DMS79 treated with DMSO at 0.1 percent for 48 hours (cell line): Measurements from ENCODE around the gene ZNF598.

Source experiments
- DNase-seq: peaks from one replicate; lab custom pipeline; 2025; lab: John Stamatoyannopoulos, UW

ZNF598 gene

DNA sequence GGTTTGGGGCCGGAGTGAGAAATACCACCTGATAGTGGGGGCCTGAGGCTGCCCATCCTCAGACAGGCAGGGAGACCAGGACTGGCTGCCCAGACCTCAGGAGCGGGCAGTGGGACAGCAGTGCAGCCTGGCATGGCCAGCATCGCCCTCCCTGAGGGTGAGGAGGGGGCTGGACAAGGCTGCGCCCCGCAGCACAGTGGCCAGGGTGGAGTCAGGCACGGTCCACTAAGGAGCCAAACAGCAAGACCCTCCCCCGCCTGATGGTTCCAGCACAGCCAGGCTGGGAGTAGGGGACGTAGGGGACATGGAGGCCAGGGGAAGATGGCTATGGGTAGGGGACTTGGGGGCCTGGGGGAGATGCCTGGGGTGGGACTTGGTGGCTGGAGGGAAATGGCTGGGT, 3.3 kb downstream of the ZNF598 start:
- DNase-seq, result no peak

- DNase-seq, result peak; percentile 29
These were observed 4.0 kb downstream of the ZNF598 start for GRCh38 chr16:2005646-2006045.

DNA sequence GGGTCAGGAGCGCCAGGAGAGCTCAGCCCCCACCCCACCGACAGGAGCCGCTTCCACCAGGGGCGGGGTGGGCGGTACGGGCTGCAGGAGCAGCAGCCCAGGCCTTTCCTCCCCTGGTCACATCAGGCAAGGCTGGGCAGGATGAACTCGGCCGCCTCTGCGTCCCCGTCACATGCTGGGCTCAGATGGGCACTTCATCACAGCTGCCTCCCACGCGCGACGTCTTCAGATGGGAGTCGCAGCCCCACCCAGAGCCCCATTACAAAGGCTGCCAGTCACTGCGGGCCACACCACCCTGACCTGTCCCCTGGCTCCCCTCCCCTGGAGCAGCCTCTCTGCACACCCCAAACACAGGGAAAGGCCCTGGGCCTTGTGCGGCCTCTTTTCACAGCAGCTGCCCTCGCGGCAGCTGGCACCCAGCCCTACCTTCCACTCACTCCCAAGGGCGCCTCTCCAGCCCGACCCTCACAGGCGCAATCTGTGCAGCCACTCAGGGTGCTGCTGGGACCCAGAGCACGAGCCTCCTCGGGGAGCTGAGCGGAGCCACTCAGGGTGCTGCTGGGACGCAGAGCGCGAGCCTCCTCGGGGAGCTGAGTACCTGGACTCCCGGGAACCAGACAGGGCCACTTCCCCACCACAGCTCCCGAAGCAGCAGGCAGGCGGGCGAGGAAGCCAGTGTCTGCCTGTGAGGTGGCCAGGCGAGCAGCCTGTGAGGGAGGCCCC, 4.7 kb downstream of the ZNF598 start:
- DNase-seq, result no peak

- DNase-seq, result peak; percentile 13
These were observed 5.6 kb downstream of the ZNF598 start for GRCh38 chr16:2003827-2004641.

DNA sequence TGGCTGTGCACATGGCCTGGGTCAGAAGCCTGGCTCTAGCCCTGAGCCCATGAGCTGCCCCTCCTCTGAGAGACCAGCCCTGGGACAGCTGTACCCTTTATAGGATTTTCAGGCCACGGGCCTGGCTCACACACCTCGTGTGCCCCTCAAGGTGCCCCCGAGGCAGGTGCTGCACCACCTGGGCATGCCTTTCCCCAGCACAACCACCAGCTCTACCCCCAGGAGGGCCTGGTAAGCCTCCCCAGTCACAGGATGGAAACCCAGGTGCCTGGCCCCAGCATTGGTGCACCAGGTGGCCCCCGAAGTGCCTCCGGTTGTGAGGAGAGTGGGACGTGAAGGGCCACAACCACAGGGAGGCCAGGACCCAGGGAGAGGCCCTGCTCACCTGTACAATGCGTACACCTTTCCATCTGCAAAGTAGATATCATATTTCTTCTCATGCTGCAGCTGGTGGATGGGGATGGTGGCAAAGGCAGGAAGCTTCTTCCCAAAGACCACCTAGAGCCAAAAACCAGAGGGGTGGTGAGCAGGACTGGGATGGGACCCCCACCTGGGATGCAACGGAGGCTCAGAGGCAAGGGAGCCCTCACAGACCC, 6.3 kb downstream of the ZNF598 start:
- DNase-seq, result no peak

DNA sequence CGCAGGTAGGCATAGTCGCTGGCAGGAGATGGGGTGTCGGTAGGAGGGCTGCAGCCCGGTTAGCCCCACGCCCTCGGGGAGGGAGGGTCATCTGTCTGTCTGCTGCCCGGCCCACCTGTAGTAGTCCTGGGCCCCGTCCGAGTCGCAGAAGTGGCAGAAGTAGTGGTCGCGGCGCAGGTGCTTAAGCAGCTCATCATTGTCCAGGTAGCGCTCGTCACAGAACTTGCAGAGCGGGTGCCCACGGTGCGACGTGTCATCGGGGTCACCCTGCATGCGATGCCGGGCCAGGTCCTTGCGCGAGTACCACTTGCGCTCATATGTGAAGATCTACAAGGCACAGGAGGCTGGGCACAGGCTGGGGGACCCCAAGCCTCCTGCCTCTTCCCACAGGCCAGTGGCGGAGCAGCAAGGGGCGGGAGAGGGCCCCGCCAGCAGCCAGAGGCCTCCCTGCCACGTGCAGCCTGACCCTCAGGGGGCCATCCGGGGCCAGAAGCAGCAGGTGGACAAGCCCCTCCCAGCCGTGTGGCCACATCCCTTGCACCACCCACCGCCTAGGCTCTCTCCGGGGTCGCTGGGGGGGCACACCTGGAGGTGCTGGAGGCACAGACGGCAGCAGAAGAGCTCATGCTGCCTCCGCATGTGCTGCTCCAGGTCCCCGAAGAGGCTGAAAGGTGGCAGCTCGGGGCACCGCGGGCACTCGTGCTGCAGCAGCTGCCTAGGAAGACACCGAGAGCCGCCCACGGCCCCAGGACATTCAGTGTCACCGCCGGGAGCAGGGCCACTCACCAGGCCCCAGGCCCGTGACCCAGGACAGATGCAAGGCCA, 7.0 kb downstream of the ZNF598 start:
- DNase-seq, result no peak

- no peak for DNase-seq
These were observed 7.9 kb downstream of the ZNF598 start for GRCh38 chr16:2001456-2002355.

GRCh38 chr16:2001035-2001434, 8.6 kb downstream of the ZNF598 start:
- DNase-seq, result no peak

GRCh38 chr16:1999866-2000514, 9.6 kb downstream of the ZNF598 start:
- no peak for DNase-seq

DNA sequence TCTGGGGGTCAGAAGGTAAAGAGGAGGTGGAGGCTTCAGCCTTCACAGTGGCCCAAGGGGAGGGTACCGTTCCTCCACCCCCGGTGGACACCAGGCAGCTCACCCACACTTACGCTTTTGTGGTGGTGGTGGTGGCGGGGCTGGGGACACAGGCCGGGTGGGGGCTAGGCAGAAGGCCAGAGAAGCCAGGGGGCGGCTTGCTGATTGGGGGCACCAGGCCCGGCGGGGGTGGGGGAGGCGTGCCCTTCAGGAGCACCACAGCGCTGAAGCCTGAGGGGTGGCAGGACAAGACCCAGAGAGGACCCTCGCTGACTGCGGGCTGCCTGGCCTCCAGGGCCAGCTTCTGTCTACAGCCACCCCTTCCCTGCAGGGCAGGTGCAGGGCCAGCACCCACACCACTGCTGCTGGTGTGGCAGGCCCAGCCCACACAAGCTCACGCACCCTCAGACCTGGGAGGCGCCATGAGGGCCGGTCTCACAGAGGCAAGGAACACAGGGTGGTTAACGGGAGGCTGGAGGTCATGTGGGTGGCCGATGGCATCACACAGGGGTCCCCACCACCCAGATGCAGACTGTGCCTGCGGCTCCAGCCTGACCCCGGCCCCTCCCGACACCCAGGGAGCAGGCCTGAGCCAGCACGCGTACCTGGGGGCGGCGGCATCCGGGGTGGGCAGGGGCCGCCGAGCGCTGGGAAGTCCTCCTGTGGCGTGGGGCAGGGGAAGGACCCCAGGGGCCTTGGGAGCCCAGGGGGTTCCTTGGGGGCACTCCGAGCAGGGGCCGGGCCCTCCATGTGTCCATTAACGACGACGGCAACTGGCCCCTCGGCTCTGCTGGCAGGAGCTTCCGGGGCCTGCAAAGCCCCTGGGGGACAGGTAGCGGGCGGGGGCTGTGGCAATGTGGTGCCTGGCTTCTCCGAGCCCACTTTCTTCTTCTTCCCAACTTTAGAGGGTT, 10.5 kb downstream of the ZNF598 start:
- DNase-seq, result no peak

GRCh38 chr16:1998360-1998835, 11.2 kb downstream of the ZNF598 start:
- no peak for DNase-seq

DNA sequence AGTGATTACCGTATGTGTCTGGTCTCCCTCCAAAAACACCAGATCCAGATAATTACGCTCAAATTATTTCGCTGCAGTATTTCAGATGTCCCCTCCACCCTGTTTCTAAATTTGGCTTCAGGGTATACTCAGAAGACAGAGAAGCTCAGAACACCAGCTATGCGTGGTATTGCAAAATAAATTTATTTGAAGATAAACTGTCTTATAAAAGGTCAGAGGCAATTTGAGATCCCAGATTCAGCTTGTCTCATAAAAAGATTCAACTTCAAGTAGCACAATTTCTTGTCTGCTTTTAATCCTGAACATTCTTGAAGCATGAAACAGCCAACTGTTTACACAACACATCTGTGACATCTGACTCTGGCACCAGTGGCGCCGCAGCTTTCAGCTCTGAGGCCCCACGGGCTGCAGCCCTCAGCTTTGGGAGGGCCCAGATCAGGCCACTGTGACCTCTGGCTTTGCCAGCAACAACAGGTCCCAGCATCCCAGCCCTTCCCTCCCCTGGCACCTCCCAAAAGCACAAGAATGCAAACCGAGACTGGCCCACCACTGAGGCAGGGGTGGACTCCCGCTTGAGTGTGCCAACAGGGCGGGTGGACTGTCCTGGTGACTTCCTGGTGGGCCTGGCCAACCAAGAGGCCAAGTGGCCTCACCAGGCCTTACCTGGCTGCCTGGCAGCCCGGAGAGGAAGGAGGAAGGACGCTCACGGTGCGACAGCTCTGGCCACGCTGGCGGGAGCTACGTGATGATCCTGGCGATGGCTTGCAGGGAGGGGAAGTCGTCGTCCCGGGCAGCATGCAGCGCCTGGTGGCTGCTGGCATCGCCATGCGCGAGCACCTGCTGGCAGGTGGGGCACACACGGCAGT, 11.9 kb downstream of the ZNF598 start:
- DNase-seq, result no peak

- DNase-seq, result no peak
These were observed 15.9 kb downstream of the ZNF598 start for GRCh38 chr16:1993731-1994131.

GRCh38 chr16:1992704-1993317, 16.8 kb downstream of the ZNF598 start:
- DNase-seq, result no peak

DNA sequence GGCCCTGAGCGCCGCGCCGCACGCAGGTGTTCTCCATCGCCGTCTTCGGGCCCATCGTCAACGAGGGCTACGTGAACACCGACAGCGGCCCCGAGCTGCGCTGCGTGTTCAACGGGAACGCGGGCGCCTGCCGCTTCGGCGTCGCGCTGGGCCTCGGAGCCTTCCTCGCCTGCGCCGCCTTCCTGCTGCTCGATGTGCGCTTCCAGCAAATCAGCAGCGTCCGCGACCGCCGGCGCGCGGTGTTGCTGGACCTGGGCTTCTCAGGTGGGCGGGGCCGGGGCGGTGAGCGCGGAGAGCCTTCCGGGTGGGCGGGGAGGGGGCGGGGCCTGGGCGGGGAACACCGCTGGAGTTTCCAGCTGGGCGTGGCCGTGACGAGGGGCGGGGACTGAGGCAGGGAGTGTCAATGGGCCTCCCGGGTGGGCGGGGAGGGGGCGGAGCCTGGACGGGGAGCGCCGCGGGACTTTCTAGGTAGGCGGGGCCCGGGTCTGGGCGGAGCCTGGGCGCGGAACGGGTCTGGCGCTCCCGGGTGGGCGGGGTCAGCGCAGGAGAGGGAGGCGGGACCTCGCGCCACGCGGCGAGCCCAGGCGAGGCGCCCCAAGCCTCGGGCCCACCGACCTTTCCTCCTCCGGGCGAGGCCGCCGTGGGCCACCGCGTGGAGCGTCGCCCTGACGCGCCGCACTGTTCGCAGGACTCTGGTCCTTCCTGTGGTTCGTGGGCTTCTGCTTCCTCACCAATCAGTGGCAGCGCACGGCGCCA, 17.5 kb downstream of the ZNF598 start:
- no peak for DNase-seq

- no peak for DNase-seq
These were observed 18.1 kb downstream of the ZNF598 start for GRCh38 chr16:1991588-1991947.

DNA sequence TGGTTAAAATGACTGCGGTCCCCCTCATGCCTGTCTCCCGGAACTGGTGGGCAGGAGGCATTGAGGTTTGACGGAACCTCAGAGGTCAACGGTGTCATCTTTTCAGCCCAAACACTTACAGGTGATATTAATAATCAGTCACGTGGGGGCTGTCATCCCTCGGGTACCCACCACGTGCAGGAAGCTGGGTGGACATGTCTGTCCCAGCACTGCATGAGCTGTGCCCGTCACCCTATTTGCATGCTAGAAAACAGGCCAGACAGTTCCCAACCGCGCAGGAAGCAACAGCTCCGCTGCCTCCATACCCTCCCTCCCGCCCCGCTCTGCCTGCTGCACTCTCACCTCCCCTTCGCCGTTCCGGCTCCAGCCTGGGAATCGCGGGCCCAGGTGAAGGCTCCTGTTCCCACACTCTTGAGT, 18.5 kb downstream of the ZNF598 start:
- DNase-seq, result no peak
